ENCODE results near the gene CSTF2. TPM values are rescaled to one million over a fixed set of nuclear protein-coding genes. Genes with fewer than 3 reads are reported as not detected.

The CSTF2 gene
- polyA plus RNA-seq, 1 experiment, result 21.4 TPM

DNA sequence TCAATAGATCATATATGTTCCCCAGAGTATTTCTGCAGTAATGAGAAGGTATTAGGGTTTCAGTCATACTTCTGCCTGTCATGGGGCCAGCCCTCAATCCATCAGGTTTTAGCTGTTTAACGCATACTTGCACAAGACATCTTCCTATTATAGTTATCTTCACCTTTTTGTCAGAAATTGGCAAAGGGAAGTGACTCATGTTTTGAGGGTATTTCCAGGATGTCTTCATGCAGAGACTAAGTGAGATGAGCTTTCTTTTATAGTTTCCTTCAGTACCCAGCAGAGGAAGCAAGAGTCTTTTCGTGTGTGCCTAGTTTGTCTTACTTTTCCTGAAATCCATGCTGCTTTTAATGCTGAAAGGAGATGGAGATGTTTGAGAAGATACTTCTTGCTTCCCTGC lies 9.5 kb downstream of the CSTF2 start:
- DNase-seq (ENCODE audit: low read depth), result no peak
- TF ChIP-seq, protein P1, sequence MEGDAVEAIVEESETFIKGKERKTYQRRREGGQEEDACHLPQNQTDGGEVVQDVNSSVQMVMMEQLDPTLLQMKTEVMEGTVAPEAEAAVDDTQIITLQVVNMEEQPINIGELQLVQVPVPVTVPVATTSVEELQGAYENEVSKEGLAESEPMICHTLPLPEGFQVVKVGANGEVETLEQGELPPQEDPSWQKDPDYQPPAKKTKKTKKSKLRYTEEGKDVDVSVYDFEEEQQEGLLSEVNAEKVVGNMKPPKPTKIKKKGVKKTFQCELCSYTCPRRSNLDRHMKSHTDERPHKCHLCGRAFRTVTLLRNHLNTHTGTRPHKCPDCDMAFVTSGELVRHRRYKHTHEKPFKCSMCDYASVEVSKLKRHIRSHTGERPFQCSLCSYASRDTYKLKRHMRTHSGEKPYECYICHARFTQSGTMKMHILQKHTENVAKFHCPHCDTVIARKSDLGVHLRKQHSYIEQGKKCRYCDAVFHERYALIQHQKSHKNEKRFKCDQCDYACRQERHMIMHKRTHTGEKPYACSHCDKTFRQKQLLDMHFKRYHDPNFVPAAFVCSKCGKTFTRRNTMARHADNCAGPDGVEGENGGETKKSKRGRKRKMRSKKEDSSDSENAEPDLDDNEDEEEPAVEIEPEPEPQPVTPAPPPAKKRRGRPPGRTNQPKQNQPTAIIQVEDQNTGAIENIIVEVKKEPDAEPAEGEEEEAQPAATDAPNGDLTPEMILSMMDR (IDR thresholded peaks at IDR 0.05; ENCODE audit: insufficient read depth, low read depth, low read length), result no peak
- no peaks in the 10 kb centered on the region for H3K27me3 ChIP-seq (ENCODE audit: control insufficient read depth, insufficient read depth, low read length)
- POLR2A ChIA-PET, result no interaction called here
- H3K4me3 ChIP-seq (ENCODE audit: low read depth, low read length), result no peak overlapping the region
- peaks cover 2% of the 10 kb centered on the region; the same call in 1 of the 2 replicates for H3K36me3 ChIP-seq (ENCODE audit: control insufficient read depth, insufficient read depth, low read length)
- CTCF ChIA-PET, result no interaction called here

GRCh38 chrX:100830143-100830542 lies 10.0 kb downstream of the CSTF2 start:
- DNase-seq (ENCODE audit: low read depth), result no peak
- H3K36me3 ChIP-seq (ENCODE audit: control insufficient read depth, insufficient read depth, low read length), result peaks cover 2% of the 10 kb centered on the region; the same call in 1 of the 2 replicates
- TF ChIP-seq, protein P1 (IDR thresholded peaks at IDR 0.05; ENCODE audit: insufficient read depth, low read depth, low read length), result no peak
- POLR2A ChIA-PET, result no interaction called here
- no peak overlapping the region for H3K4me3 ChIP-seq (ENCODE audit: low read depth, low read length)
- CTCF ChIA-PET, result no interaction called here
- no peaks in the 10 kb centered on the region for H3K27me3 ChIP-seq (ENCODE audit: control insufficient read depth, insufficient read depth, low read length)

DNA sequence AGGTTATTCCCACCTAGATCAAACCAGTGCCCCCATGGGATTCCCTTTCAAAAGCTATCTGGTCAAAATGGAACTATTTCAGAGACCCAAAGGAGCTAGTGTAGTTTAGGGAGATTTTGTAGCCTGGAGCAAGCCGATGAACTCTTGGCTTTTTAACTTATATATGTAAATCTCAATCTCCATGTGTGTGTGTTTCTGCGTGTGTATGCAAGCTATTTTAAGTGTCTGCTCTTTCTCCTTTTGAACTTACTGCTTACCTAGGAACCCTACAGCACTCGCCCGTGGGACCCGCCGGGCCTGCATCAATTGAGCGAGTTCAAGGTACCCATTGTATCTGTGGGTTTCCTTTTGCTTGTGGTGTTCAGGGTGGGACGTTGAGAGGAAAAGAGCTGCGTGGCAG lies 10.4 kb downstream of the CSTF2 start:
- CTCF ChIA-PET, result no interaction called here
- POLR2A ChIA-PET, result no interaction called here
- no peak for DNase-seq (ENCODE audit: low read depth)
- no peaks in the 10 kb centered on the region for H3K27me3 ChIP-seq (ENCODE audit: control insufficient read depth, insufficient read depth, low read length)
- TF ChIP-seq, protein P1 (IDR thresholded peaks at IDR 0.05; ENCODE audit: insufficient read depth, low read depth, low read length), result no peak
- H3K36me3 ChIP-seq (ENCODE audit: control insufficient read depth, insufficient read depth, low read length), result peaks cover 2% of the 10 kb centered on the region; the same call in 1 of the 2 replicates
- H3K4me3 ChIP-seq (ENCODE audit: low read depth, low read length), result no peak overlapping the region

- DNase-seq (ENCODE audit: low read depth), result no peak
- no peaks in the 10 kb centered on the region for H3K27me3 ChIP-seq (ENCODE audit: control insufficient read depth, insufficient read depth, low read length)
- peaks cover 2% of the 10 kb centered on the region; the same call in 1 of the 2 replicates for H3K36me3 ChIP-seq (ENCODE audit: control insufficient read depth, insufficient read depth, low read length)
- ChIA-PET POLR2A (no interaction called here), CTCF (no interaction called here)
- TF ChIP-seq, protein P1 (IDR thresholded peaks at IDR 0.05; ENCODE audit: insufficient read depth, low read depth, low read length), result no peak
- no peak overlapping the region for H3K4me3 ChIP-seq (ENCODE audit: low read depth, low read length)
These were observed 11.2 kb downstream of the CSTF2 start for GRCh38 chrX:100831219-100831946.

DNA sequence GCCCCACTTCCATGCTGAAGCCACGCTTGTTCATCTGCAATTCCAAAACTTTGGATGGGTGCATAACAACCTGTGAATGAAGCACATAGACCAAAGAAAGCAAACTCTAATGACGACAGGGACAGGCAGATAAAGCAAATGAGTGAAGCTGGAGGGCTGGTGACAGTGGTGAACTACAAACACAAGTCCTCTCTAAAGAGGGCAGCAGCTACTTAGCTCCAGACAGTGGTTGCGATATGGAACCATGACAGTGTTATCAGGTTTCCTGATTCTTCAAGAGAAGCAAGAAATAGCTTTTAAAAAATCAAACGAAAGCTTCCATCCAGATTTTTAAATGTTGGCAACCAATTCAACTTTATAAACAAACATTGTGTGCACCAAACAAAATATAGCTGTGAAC lies 30.1 kb downstream of the CSTF2 start:
- H3K36me3 ChIP-seq (ENCODE audit: control insufficient read depth, insufficient read depth, low read length), result no peaks in the 10 kb centered on the region
- ChIA-PET CTCF (no interaction called here), POLR2A (no interaction called here)

More for the DNA sequence above, 30.1 kb downstream of the CSTF2 start:
- TF ChIP-seq, protein P1 (IDR thresholded peaks at IDR 0.05; ENCODE audit: insufficient read depth, low read depth, low read length), result no peak
- Histone ChIP-seq H3K27me3 (ENCODE audit: control insufficient read depth, insufficient read depth, low read length) (no peaks in the 10 kb centered on the region), H3K4me3 (ENCODE audit: low read depth, low read length) (no peak overlapping the region)
- no peak for DNase-seq (ENCODE audit: low read depth)

Data from BJ (cell line).